BLaER1 treated with 17β-estradiol and CSF1 and Interleukin-3, amounts not matched to agents 10 nM and 100 nM (cell line): ENCODE measurements around the gene PPA1.
A peak's percentile ranks its signal among the peaks of the same experiment; 100 is the strongest.
"Not testable (repeated sequence)": the region's sequence is repeated elsewhere in the genome, so short reads cannot be mapped to it uniquely, and the experiment has no call there.

Experiments
- H3K27ac ChIP-seq, 11 experiments: shearing (Covaris generic); formaldehyde crosslinking; 2 replicates each; pipeline ENCODE4 v1.8.1; 2022
- H3K27me3 ChIP-seq, 11 experiments: shearing (Covaris generic); formaldehyde crosslinking; 2 replicates each; pipeline ENCODE4 v1.8.1; 2022
- H3K36me3 ChIP-seq, 11 experiments: shearing (Covaris generic); formaldehyde crosslinking; 2 replicates each; pipeline ENCODE4 v1.8.1; 2022
- H3K4me1 ChIP-seq, 10 experiments: shearing (Covaris generic); formaldehyde crosslinking; 2 replicates each; pipeline ENCODE4 v1.8.1; 2022
- H3K4me2 ChIP-seq, 11 experiments: shearing (Covaris generic); formaldehyde crosslinking; 2 replicates each; pipeline ENCODE4 v1.8.1; 2022
- H3K4me3 ChIP-seq, 10 experiments: shearing (Covaris generic); formaldehyde crosslinking; 2 replicates each; pipeline ENCODE4 v1.8.1; 2022
- H3K9ac ChIP-seq, 11 experiments: shearing (Covaris generic); formaldehyde crosslinking; 2 replicates each; pipeline ENCODE4 v1.8.1; 2022
- H3K9me3 ChIP-seq, 11 experiments: shearing (Covaris generic); formaldehyde crosslinking; replicated peaks in 1 of 11; 2 replicates each; pipeline ENCODE4 v1.8.1; 2022
- H4K20me1 ChIP-seq, 11 experiments: shearing (Covaris generic); formaldehyde crosslinking; 2 replicates each; pipeline ENCODE4 v1.8.1; 2022
- Cebpa-rat ChIP-seq, 11 experiments: shearing (Covaris generic); IDR thresholded peaks; 2 replicates each; pipeline ENCODE4 v1.8.1; 2022

PPA1 gene

DNA sequence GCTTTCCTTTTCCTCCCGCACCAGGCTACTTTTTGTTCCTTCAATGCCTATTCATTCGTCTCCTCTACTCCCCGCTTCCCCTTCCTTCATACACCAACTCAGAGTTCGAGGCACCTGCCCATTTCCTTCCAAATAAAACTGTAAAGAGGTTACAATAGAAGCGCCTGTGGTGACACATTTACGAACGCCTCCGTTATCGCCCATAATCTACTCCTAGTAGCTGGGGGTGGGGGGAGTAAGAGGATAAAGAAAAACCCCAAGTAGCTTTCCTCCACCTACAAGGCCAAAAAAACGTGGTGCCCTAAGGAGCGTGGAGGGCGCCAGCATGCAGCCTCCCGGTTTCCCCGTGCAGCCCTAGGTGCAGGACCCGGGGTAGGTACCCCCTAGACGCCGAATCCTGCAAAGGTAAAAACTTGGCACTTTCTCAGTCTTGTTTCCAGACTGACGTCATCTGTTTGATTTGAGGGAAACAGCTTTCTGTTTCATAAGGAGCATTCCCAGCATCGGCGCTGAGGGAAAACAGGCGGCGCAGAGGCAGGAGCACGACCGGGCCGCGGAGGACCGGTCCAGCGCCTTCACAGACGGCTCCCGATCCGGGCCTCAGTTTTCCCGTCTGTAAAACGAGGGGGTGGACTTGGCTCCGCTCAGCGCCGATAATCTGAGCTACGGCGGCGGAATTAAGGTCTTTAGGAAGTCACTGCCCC, 922 bp downstream of the PPA1 start:
- H3K4me3 ChIP-seq: peak overlapping the region; percentile 76 to 95 (median 90)
- peaks cover 0 to 57% (median 49%) of the 10 kb centered on the region in 11 experiments; a peak in 19 of 22 replicates for H4K20me1 ChIP-seq
- H3K9me3 ChIP-seq: peaks cover 0 to 4% (median 3%) of the 10 kb centered on the region in 11 experiments; a peak in 5 of 22 replicates
- H3K9ac ChIP-seq: peak overlapping the region; percentile 78 to 96 (median 88)
- peaks cover 8 to 35% (median 23%) of the 10 kb centered on the region in 10 experiments; a peak in 19 of 20 replicates for H3K4me1 ChIP-seq
- peak overlapping the region in 10 of 11 experiments; percentile 55 to 93 (median 86); a peak in 21 of 22 replicates for H3K27ac ChIP-seq
- peak overlapping the region; percentile 85 to 97 (median 94) for H3K4me2 ChIP-seq
- H3K27me3 ChIP-seq: no peaks in the 10 kb centered on the region
- H3K36me3 ChIP-seq: peaks cover 9 to 37% (median 35%) of the 10 kb centered on the region in 11 experiments; a peak in 20 of 22 replicates
- TF ChIP-seq Cebpa-rat (IDR thresholded peaks at IDR 0.05): no peak

DNA sequence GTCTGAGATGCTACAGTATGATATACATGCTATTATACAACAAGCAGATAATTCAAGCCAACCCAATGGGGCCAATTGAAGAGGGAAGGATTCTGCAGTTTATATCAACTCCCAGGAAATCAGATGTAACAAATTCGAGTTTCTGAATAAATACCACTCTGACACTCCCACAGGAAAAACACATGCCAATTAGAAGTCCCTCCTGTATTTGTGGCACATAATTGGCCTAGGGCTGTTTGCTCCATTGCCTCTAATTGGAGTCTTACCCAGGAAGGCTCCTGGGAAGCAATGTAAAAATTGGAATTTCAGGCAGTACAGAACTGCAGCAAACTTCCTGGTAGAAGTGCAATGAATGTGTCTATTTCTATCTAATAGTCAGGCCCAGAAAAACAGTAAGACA, 4.7 kb downstream of the PPA1 start:
- Histone ChIP-seq H4K20me1 (peaks cover 0 to 96% (median 87%) of the 10 kb centered on the region in 11 experiments; a peak in 20 of 22 replicates), H3K4me2 (no peak overlapping the region), H3K27ac (no peak overlapping the region), H3K4me3 (no peak overlapping the region), H3K9me3 (no peaks in the 10 kb centered on the region), H3K4me1 (peaks cover 8 to 37% (median 24%) of the 10 kb centered on the region in 10 experiments; a peak in 19 of 20 replicates), H3K36me3 (peaks cover 9 to 67% (median 55%) of the 10 kb centered on the region in 11 experiments), H3K9ac (no peak overlapping the region), H3K27me3 (no peaks in the 10 kb centered on the region)
- no peak for TF ChIP-seq Cebpa-rat (IDR thresholded peaks at IDR 0.05)

DNA sequence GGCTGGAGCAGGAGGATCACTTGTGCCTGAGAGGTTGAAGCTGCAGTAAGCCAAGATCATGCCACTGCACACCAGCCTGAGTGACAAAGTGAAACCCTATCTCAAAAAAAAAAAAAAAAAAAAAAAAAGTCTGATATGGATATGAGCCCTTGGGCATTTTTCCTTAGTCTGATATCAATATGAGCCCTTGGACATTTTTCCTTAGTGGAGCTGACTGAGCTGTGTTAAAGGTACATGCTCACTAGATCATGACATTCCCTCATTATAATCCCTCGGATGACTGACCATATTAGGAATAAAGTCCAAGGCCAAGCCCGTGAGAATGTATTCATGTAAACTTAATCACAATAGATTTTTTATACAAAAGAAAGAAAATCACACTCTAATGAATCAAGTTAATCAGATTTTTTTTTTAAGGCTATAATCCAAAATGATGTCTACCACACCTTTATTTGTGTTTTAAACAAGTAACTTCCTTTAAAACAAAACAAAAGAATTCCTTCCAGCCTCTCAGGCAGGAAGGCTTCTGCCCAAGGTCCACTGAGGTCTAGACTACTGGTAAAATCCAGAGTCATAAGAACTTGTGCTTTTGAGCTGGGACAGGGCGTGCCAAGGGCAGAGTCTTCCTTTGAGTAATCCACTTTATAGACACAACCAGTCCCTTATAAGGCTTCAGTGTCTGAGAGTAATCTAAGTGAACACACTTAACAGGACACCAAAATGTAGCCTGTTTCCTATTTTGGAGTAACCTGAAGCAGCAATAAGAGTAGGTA, 5.5 kb downstream of the PPA1 start:
- H4K20me1 ChIP-seq: peaks cover 6 to 100% (median 95%) of the 10 kb centered on the region in 11 experiments; a peak in 20 of 22 replicates
- no peak overlapping the region for H3K4me3 ChIP-seq
- H3K36me3 ChIP-seq: peaks cover 9 to 74% (median 62%) of the 10 kb centered on the region in 11 experiments
- no peak overlapping the region for H3K9ac ChIP-seq
- H3K27ac ChIP-seq: no peak overlapping the region
- no peak for TF ChIP-seq Cebpa-rat (IDR thresholded peaks at IDR 0.05)
- peaks cover 8 to 37% (median 25%) of the 10 kb centered on the region in 10 experiments; a peak in 19 of 20 replicates for H3K4me1 ChIP-seq
- no peaks in the 10 kb centered on the region for H3K9me3 ChIP-seq
- H3K27me3 ChIP-seq: no peaks in the 10 kb centered on the region
- H3K4me2 ChIP-seq: no peak overlapping the region

DNA sequence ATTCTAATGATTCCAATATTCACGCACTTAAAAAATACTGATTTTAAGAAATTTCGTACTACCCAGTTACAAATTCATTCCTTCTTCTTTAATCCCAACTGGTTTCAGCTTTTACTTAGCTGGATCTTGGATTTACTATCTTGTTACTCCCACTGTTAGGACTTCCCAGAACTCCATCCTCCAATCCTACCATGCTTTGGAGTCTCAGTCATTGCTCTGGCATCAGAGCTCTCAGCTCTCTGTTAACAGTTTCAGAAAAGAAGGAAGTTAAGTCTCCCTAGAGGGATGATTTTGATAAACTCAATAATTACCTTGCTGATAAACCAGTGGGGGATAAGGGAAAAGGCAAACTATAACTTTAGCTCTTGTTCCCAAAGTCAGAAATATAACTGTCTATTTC, 9.5 kb downstream of the PPA1 start:
- Histone ChIP-seq H3K27me3 (no peaks in the 10 kb centered on the region), H3K36me3 (peaks cover 0 to 82% (median 59%) of the 10 kb centered on the region in 11 experiments; a peak in 20 of 22 replicates), H3K4me3 (no peak overlapping the region), H3K4me1 (peaks cover 0 to 20% (median 10%) of the 10 kb centered on the region in 10 experiments; a peak in 9 of 20 replicates), H3K9me3 (no peaks in the 10 kb centered on the region), H3K4me2 (no peak overlapping the region), H4K20me1 (peaks cover 9 to 93% (median 91%) of the 10 kb centered on the region in 11 experiments; a peak in 20 of 22 replicates), H3K27ac (no peak overlapping the region), H3K9ac (0 out of 22 replicates have a peak overlapping the region, but pooled peaks of 1 of the 11 experiments have one; percentile 12)
- TF ChIP-seq Cebpa-rat (IDR thresholded peaks at IDR 0.05): no peak

DNA sequence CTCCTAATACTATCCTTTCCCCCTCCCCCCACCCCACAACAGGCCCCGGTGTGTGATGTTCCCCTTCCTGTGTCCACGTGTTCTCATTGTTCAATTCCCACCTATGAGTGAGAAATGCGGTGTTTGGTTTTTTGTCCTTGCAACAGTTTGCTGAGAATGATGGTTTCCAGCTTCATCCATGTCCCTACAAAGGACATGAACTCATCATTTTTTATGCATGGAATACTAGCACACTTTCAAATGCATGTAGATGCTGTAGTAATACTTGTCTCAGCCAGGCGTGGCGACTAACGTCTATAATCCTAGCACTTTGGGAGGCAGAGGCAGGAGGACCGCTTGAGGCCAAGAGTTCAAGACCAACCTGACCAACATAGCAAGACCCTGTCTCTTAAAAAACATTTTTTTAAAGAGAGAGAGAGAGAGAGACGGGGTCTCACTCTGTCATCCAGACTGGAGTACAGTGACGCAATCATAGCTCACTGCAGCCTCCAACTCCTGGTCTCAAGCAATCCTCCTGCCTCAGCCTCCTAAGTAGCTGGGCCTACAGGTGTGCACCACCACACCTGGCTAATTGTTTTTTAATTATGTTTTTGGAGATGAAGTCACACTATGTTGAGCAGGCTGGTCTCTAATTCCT, 10.3 kb downstream of the PPA1 start:
- Histone ChIP-seq H3K36me3 (peaks cover 6 to 82% (median 58%) of the 10 kb centered on the region in 11 experiments; a peak in 21 of 22 replicates), H4K20me1 (peaks cover 9 to 91% (median 88%) of the 10 kb centered on the region in 11 experiments; a peak in 20 of 22 replicates), H3K4me1 (peaks cover 0 to 20% (median 10%) of the 10 kb centered on the region in 10 experiments; a peak in 9 of 20 replicates)
- H3K27me3 ChIP-seq, H3K27ac ChIP-seq, H3K4me3 ChIP-seq, H3K9ac ChIP-seq, H3K9me3 ChIP-seq, H3K4me2 ChIP-seq: not testable (repeated sequence)
- peak in 3 of 11 experiments; percentile 9 to 49 (median 37); a peak in 2 of 22 replicates for TF ChIP-seq Cebpa-rat (IDR thresholded peaks at IDR 0.05)

DNA sequence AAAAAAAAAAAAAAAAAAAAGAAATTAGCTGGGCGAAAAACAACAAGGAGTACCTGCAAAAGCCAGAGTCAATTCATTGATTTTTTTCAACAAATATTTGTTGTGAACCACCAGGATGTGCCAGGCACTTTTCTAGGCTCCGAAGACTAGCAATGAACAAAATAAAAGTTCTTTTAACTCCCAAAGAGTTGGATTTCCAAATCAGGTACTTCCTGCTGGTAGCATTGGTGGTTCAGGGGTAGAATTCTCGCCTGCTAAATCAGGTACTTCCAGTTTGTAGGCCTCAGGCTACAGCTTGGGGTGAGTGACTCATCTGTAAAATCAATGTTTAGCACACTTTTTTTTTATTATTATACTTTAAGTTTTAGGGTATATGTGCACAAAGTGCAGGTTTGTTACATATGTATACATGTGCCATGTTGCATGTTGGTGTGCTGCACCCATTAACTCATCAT, 10.9 kb downstream of the PPA1 start:
- H3K9me3 ChIP-seq: no peaks in the 10 kb centered on the region
- no peak overlapping the region for H3K4me3 ChIP-seq
- H3K27ac ChIP-seq: no peak overlapping the region
- H3K9ac ChIP-seq: no peak overlapping the region
- TF ChIP-seq Cebpa-rat (IDR thresholded peaks at IDR 0.05): no peak
- H4K20me1 ChIP-seq: peaks cover 9 to 91% (median 84%) of the 10 kb centered on the region in 11 experiments; a peak in 20 of 22 replicates
- no peaks in the 10 kb centered on the region for H3K27me3 ChIP-seq
- peaks cover 0 to 20% (median 10%) of the 10 kb centered on the region in 10 experiments; a peak in 9 of 20 replicates for H3K4me1 ChIP-seq
- no peak overlapping the region for H3K4me2 ChIP-seq
- H3K36me3 ChIP-seq: peaks cover 10 to 82% (median 58%) of the 10 kb centered on the region in 11 experiments

DNA sequence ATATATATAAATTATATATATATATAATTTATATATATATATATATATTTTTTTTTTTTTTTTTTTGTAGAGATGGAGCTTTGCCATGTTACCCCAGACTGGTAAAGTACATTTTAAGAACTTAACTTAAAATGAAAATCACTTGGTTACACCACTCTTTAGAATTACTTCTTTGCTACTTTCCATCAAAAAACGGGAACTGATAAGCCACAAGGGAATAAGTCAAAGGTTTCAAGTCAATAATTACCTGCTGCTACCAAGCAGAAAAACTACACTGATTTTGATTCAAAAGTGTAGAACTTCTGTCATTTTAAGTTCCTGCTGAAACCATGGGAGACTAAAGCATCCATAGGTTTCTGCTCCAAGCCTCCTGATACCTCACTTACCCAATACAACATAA, 12.2 kb downstream of the PPA1 start:
- peaks cover 0 to 20% (median 10%) of the 10 kb centered on the region in 10 experiments; a peak in 9 of 20 replicates for H3K4me1 ChIP-seq
- H3K27me3 ChIP-seq: no peaks in the 10 kb centered on the region
- H4K20me1 ChIP-seq: peaks cover 9 to 90% (median 71%) of the 10 kb centered on the region in 11 experiments; a peak in 20 of 22 replicates
- peak overlapping the region in 1 of 11 experiments; percentile 14; a peak in 1 of 22 replicates for H3K9ac ChIP-seq
- TF ChIP-seq Cebpa-rat (IDR thresholded peaks at IDR 0.05): no peak
- no peak overlapping the region for H3K4me3 ChIP-seq
- H3K9me3 ChIP-seq: no peaks in the 10 kb centered on the region
- peaks cover 20 to 82% (median 58%) of the 10 kb centered on the region in 11 experiments for H3K36me3 ChIP-seq
- H3K27ac ChIP-seq: no peak overlapping the region
- peak overlapping the region in 3 of 11 experiments; percentile 12 to 25 (median 24); a peak in 3 of 22 replicates for H3K4me2 ChIP-seq

DNA sequence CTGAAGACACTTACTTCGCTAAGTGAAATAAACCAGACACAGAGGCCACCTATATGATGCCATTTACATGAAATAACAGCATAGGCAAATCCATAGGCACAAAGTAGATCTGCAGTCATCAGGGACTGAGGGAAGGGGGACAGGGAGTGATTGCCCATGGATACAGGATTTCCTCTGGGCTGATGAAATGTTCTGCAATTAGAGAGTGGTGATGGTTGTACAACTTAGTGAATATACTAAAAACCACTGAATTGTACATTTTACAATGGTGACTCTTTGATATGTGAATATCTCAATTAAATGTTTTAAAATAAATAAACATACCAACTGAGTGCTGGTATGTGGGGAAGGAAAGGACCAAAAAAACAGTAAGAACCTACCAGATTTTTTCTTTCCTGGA, 20.4 kb downstream of the PPA1 start:
- Histone ChIP-seq H3K36me3 (peaks cover 72 to 100% (median 99%) of the 10 kb centered on the region in 11 experiments), H3K27ac (no peak overlapping the region), H3K4me1 (no peaks in the 10 kb centered on the region), H3K27me3 (no peaks in the 10 kb centered on the region), H3K4me2 (no peak overlapping the region), H3K9me3 (no peaks in the 10 kb centered on the region), H4K20me1 (peaks cover 0 to 48% (median 8%) of the 10 kb centered on the region in 11 experiments; a peak in 9 of 22 replicates), H3K4me3 (no peak overlapping the region), H3K9ac (no peak overlapping the region)
- TF ChIP-seq Cebpa-rat (IDR thresholded peaks at IDR 0.05): no peak
